ENCODE data around the gene PDXP. TPM values are rescaled to one million over a fixed set of nuclear protein-coding genes. Genes with fewer than 3 reads are reported as not detected.

Gene PDXP
- total and polyA plus RNA-seq, 2 experiments from 2014 or later: 1.9 to 17.5 TPM

- H3K9ac ChIP-seq: peak overlapping the region; percentile 85
- peaks cover 19% of the 10 kb centered on the region for H3K36me3 ChIP-seq (ENCODE audit: low read depth)
- H2AFZ ChIP-seq: no peak overlapping the region
- peak overlapping the region; percentile 100 for H3K4me2 ChIP-seq (ENCODE audit: unreplicated experiment)
- no peaks in the 10 kb centered on the region for H3K27me3 ChIP-seq (replicated peaks; ENCODE audit: insufficient read depth)
- 1% methylated on average over 19 to 35 of the region's 42 CpGs for WGBS, 2 experiments (ENCODE audit: low coverage in 1 of 2, low lambda C conversion rate in 2 of 2, missing lambda C conversion rate in 2 of 2)
- peaks cover 38% of the 10 kb centered on the region for H3F3A ChIP-seq (ENCODE audit: insufficient read depth)
- H3K4me3 ChIP-seq: peak overlapping the region; percentile 89
- no peaks in the 10 kb centered on the region for H3K9me2 ChIP-seq (ENCODE audit: insufficient read depth)
- peak overlapping the region; percentile 82 for H3K27ac ChIP-seq
- DNase-seq: peak; percentile 99
- no peaks in the 10 kb centered on the region for H3K9me3 ChIP-seq (ENCODE audit: low read depth)
- peaks cover 33% of the 10 kb centered on the region for H3K79me2 ChIP-seq (ENCODE audit: insufficient read depth)
- TF ChIP-seq EZH2phosphoT487 (IDR thresholded peaks at IDR 0.05; ENCODE audit: insufficient read depth, low read depth) (no peak), EZH2 (IDR thresholded peaks at IDR 0.05; ENCODE audit: insufficient read depth, poor library complexity, severe bottlenecking) (no peak)
- H4K20me1 ChIP-seq (ENCODE audit: insufficient read depth): peaks cover 8% of the 10 kb centered on the region; the same call in 1 of the 2 replicates
- in situ Hi-C loops (cut with MboI): no loop called here
- peaks cover 14% of the 10 kb centered on the region for H3K4me1 ChIP-seq (ENCODE audit: insufficient read depth)
Measured at GRCh38 chr22:37676736-37677492, 18.4 kb downstream of the PDXP start.

GRCh38 chr22:37677493-37677974 is 19.0 kb downstream of the PDXP start:
- Histone ChIP-seq H3K9ac (peak overlapping the region; percentile 85), H3K4me1 (ENCODE audit: insufficient read depth) (peaks cover 14% of the 10 kb centered on the region), H3K4me3 (peak overlapping the region; percentile 89), H3K79me2 (ENCODE audit: insufficient read depth) (peaks cover 33% of the 10 kb centered on the region), H3K4me2 (ENCODE audit: unreplicated experiment) (peak overlapping the region; percentile 100), H3F3A (ENCODE audit: insufficient read depth) (peaks cover 38% of the 10 kb centered on the region), H3K27me3 (replicated peaks; ENCODE audit: insufficient read depth) (no peaks in the 10 kb centered on the region), H3K36me3 (ENCODE audit: low read depth) (peaks cover 19% of the 10 kb centered on the region), H3K9me3 (ENCODE audit: low read depth) (no peaks in the 10 kb centered on the region), H3K27ac (peak overlapping the region; percentile 82), H4K20me1 (ENCODE audit: insufficient read depth) (peaks cover 8% of the 10 kb centered on the region; the same call in 1 of the 2 replicates), H2AFZ (no peak overlapping the region), H3K9me2 (ENCODE audit: insufficient read depth) (no peaks in the 10 kb centered on the region)
- 30 to 33% methylated on average over 15 of the region's 15 CpGs for WGBS, 2 experiments (ENCODE audit: low coverage in 1 of 2, low lambda C conversion rate in 2 of 2, missing lambda C conversion rate in 2 of 2)
- DNase-seq: no peak
- TF ChIP-seq EZH2phosphoT487 (IDR thresholded peaks at IDR 0.05; ENCODE audit: insufficient read depth, low read depth) (no peak), EZH2 (IDR thresholded peaks at IDR 0.05; ENCODE audit: insufficient read depth, poor library complexity, severe bottlenecking) (no peak)
- in situ Hi-C loops (cut with MboI): no loop called here

- peaks cover 19% of the 10 kb centered on the region for H3K36me3 ChIP-seq (ENCODE audit: low read depth)
- no peak for DNase-seq
- peak overlapping the region; percentile 100 for H3K4me2 ChIP-seq (ENCODE audit: unreplicated experiment)
- in situ Hi-C loops (cut with MboI): no loop called here
- peak overlapping the region; percentile 82; the same call in 1 of the 2 replicates for H3K27ac ChIP-seq
- peaks cover 38% of the 10 kb centered on the region for H3F3A ChIP-seq (ENCODE audit: insufficient read depth)
- TF ChIP-seq EZH2 (IDR thresholded peaks at IDR 0.05; ENCODE audit: insufficient read depth, poor library complexity, severe bottlenecking) (no peak), EZH2phosphoT487 (IDR thresholded peaks at IDR 0.05; ENCODE audit: insufficient read depth, low read depth) (no peak)
- 52 to 56% methylated on average over 16 to 18 of the region's 18 CpGs for WGBS, 2 experiments (ENCODE audit: low coverage in 1 of 2, low lambda C conversion rate in 2 of 2, missing lambda C conversion rate in 2 of 2)
- peaks cover 33% of the 10 kb centered on the region for H3K79me2 ChIP-seq (ENCODE audit: insufficient read depth)
- peak overlapping the region; percentile 85 for H3K9ac ChIP-seq
- H3K4me3 ChIP-seq: peak overlapping the region; percentile 89
- peaks cover 14% of the 10 kb centered on the region for H3K4me1 ChIP-seq (ENCODE audit: insufficient read depth)
- H2AFZ ChIP-seq: no peak overlapping the region
- H3K9me2 ChIP-seq (ENCODE audit: insufficient read depth): no peaks in the 10 kb centered on the region
- H3K27me3 ChIP-seq (replicated peaks; ENCODE audit: insufficient read depth): no peaks in the 10 kb centered on the region
- H3K9me3 ChIP-seq (ENCODE audit: low read depth): no peaks in the 10 kb centered on the region
- H4K20me1 ChIP-seq (ENCODE audit: insufficient read depth): peaks cover 8% of the 10 kb centered on the region; the same call in 1 of the 2 replicates
Measured at GRCh38 chr22:37678372-37678771, 19.8 kb downstream of the PDXP start.

GRCh38 chr22:37679670-37680069 is 21.1 kb downstream of the PDXP start:
- H2AFZ ChIP-seq: no peak overlapping the region
- H3K4me2 ChIP-seq (ENCODE audit: unreplicated experiment): no peak overlapping the region
- H3K4me3 ChIP-seq: no peak overlapping the region
- in situ Hi-C loops (cut with MboI): no loop called here
- no peaks in the 10 kb centered on the region for H3K9me3 ChIP-seq (ENCODE audit: low read depth)
- H3K9ac ChIP-seq: peak overlapping the region; percentile 85; the same call in 1 of the 2 replicates
- H3F3A ChIP-seq (ENCODE audit: insufficient read depth): peaks cover 32% of the 10 kb centered on the region
- H3K27me3 ChIP-seq (replicated peaks; ENCODE audit: insufficient read depth): no peaks in the 10 kb centered on the region
- 55 to 61% methylated on average over 8 of the region's 8 CpGs for WGBS, 2 experiments (ENCODE audit: low coverage in 1 of 2, low lambda C conversion rate in 2 of 2, missing lambda C conversion rate in 2 of 2)
- no peak for TF ChIP-seq EZH2phosphoT487 (IDR thresholded peaks at IDR 0.05; ENCODE audit: insufficient read depth, low read depth)
- no peak for TF ChIP-seq EZH2 (IDR thresholded peaks at IDR 0.05; ENCODE audit: insufficient read depth, poor library complexity, severe bottlenecking)
- H3K9me2 ChIP-seq (ENCODE audit: insufficient read depth): no peaks in the 10 kb centered on the region
- peaks cover 19% of the 10 kb centered on the region for H3K36me3 ChIP-seq (ENCODE audit: low read depth)
- H3K27ac ChIP-seq: peak overlapping the region; percentile 82
- H3K4me1 ChIP-seq (ENCODE audit: insufficient read depth): peaks cover 7% of the 10 kb centered on the region
- DNase-seq: no peak
- peaks cover 8% of the 10 kb centered on the region; the same call in 1 of the 2 replicates for H4K20me1 ChIP-seq (ENCODE audit: insufficient read depth)
- H3K79me2 ChIP-seq (ENCODE audit: insufficient read depth): peaks cover 33% of the 10 kb centered on the region

All from GM23248 (cell line).